HG02588 (cell line): ENCODE measurements around the gene BANF2.
"Not testable (repeated sequence)": the region's sequence is repeated elsewhere in the genome, so short reads cannot be mapped to it uniquely, and the experiment has no call there.

ENCODE experiments used
- ATAC-seq: cut with Tn5 transposase; IDR thresholded peaks from one replicate; pipeline ENCODE4 v1.9.1; 2021; ENCODE audit warnings: mild to moderate bottlenecking, moderate library complexity; ENCODE audit not compliant: unreplicated experiment

Gene BANF2

GRCh38 chr20:17682103-17682888, 17.5 kb upstream of the BANF2 start, which contains the start of gene RRBP1:
RRBP1 (minus strand) TSS chr20:17682242; CDS start chr20:17660507, 21,735 bp downstream.
- ATAC-seq, result peak; percentile 87

- ATAC-seq, result no peak
Observed at GRCh38 chr20:17682889-17683198, 16.9 kb upstream of the BANF2 start.

- no peak for ATAC-seq
Observed at GRCh38 chr20:17683218-17684076, 16.3 kb upstream of the BANF2 start.

GRCh38 chr20:17684077-17684888, 15.5 kb upstream of the BANF2 start:
- ATAC-seq, result no peak

DNA sequence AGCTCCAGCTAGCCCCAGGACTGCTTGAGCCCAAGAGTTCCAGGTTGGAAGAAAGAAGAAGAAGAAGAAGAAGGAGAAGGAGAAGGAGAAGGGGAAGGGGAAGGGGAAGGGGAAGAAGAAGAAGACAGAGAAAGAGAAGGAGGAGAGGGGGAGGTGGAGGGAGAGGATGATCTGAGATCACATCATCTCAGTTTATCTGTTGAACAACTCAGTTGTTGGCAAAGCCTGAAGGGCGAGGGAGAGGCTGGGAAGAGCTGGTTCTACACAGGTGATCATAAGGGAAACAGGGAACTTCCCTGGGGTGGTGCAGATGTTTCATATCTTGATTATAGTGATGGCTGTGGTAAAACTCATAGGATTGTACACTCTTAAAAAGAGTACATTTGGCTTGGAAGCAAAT, 14.6 kb upstream of the BANF2 start:
- ATAC-seq, result no peak

GRCh38 chr20:17687800-17688199, 12.0 kb upstream of the BANF2 start:
- no peak for ATAC-seq

DNA sequence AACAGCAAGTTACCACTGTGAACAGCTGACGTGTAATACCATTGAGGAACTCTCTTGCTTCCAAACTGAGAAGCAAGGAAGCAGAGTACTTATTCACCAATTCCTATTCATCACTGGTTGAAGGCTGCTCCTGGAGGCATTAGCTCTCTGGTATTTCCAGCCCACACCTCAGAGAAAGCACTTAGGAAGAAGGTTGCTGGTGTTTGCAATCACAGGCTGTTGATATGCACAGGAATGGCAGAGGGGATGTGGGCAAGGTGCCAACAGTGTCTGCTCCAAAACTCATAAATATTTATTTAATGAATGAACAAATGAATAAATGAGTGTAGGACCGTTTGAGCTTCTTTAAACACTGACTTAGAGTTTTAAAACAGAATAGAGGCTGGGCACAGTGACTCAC, 10.8 kb upstream of the BANF2 start:
- ATAC-seq, result no peak

GRCh38 chr20:17690144-17690543, 9.6 kb upstream of the BANF2 start:
- ATAC-seq, result no peak

DNA sequence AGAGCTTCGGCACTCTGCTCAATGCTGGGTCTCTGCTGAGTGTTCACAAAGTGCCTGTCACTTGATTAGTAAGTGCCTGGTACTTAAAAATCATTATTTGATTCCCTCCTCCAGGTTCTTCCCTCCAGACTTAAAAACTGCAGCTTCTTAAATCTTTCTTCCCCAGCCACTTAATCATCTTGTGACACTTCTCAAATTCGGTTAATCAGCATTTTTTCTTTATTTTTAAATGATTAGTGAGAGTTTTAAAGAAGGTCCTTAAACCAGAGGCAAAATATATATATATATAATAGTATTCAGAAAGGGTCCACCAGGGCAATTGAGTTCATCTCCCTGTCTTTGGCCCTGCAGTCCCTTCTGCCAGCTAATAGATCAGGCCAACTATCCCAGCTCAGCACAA, 8.0 kb upstream of the BANF2 start:
- ATAC-seq, result no peak

DNA sequence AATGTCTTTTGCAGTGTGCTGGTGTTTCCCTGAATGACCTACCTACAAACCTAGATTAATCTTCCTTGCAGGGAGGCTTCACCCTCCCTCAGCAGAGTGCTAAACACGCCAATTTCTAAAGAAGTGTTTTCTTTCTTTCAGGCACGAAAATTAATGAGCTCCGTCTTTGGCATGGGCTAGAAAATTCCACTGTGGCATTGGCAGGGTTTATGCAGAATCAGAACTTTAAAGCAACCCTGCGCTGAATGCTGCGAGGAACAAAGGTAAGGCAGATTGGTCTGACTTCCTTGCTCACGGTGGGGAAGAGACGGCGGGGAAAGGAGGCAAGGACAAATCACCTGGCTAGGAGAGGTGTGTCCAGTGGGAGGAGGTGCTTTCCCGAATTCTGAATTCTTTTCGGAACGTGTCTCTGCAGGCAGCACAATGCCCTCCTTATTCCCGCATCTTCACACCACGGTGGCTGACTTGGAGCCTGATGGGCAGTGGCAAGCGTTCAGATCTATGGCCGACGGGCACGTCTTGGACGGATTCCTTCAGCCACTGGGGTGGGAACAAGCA, 6.2 kb upstream of the BANF2 start:
- no peak for ATAC-seq

- no peak for ATAC-seq
Observed at GRCh38 chr20:17694767-17695166, 5.0 kb upstream of the BANF2 start.

DNA sequence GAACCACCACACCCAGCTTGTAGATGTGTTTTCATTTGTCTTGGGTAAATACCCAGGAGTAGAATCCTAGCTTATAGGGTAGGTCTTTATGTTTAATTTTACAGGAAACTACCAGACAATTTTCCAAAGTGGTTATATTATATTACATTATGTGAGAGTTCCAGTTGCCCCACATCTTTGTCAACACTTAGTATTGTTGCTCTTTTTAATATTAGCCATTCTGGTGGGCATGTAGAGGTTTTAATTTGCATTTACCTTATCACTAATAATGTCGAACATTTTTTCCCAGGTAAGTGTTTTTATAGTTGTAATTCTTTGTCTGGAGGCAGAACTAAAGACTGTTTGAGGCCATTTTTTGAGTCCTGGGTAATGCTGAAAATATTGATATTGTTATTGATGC, 3.5 kb upstream of the BANF2 start:
- ATAC-seq, result no peak

GRCh38 chr20:17697171-17697570, 2.6 kb upstream of the BANF2 start:
- ATAC-seq, result no peak

DNA sequence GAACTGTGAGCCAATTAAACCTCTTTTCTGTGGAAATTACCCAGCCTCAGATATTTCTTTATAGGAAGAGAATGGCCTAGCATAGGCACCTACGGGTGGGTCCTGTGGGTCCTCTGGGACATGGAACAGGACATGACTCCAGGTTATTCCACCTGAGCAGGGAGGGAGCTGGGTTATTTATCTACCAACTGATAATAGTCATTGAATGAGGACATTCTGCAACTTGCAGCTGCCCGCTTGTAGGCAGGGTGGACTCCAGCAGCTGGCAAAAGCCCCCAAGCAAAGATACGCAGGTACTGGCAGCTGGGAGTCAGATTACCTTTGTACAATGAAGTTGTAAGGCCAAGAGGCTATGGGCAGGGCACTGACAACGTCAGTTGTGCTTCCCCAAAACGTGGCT, 1.4 kb upstream of the BANF2 start:
- ATAC-seq, result no peak

DNA sequence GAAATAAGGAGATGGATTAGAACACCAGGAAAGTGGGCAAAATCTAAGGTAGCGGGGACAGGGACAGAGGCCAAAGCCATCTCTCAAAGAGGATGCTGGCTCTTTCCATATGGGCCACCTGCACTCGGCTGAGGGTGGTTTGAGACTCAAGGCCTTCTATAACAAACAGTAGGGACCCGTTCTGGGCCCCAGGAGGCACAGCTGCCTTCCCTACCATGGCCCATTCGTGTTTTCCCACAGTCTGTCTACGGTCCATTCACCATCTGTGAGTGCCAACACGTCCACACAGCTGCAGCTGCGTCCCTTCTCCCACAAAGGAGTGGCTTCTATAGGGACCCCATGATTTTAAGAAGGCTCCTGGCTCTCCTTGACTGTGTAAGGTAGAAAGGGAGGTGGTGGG, 871 bp downstream of the BANF2 start:
- no peak for ATAC-seq

DNA sequence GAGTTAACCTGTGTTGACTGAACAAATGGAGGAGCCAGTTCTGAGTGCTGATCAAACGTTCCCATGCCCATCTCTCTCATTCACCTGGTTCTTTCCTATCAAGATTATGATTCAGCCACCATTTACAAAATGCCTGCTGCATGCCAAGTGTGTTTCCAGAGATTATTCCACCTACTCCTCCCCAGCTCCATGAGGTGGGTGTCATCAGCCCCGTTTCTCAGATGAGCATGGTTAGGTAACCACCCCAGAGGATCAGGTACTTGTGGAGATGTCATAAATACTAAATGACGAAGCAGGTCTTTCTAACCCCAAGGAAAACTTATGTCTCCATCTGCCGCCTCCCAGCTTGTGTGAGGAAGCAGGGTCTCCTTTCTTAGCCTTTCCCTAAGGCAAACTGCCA, 2.1 kb downstream of the BANF2 start:
- no peak for ATAC-seq

GRCh38 chr20:17704589-17705317, 5.0 kb downstream of the BANF2 start:
- no peak for ATAC-seq

- no peak for ATAC-seq
Observed at GRCh38 chr20:17705916-17706315, 6.2 kb downstream of the BANF2 start.

DNA sequence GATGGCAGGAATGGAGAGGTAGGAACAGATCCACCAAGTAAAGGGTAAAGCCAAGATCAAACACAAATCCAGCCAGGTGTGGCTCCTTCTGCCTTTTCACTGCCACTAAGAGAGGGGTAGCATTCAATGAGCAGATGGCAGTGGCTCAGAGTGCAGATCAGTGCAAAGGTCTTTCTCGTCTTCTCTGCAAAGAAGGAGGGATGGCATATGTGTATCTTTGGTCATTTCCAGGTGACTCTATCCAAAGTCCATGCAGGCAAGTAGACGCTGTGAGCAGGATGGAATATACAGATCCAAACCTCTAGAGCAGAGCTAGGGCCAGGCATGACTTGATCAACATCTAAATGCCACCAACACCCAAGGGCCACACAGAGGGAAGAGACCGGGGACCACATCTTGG, 6.9 kb downstream of the BANF2 start:
- no peak for ATAC-seq

DNA sequence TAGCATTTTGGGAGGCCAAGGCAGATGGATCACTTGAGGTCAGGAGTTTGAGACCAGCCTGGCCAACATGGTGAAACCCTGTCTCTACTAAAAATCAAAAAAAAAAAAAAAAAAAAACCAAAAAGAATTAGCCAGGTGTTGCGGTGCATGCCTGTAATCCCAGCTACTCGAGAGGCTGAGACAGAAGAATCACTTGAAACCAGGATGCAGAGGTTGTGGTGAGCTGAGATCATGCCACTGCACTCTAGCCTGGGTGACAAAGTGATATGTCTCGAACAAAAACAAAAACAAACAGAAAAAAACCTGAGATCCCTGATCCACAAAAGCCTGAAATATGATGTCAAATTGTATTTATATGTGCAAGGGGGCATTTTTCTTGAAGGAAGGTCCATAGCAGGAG, 8.2 kb downstream of the BANF2 start:
- not testable (repeated sequence) for ATAC-seq
